Mononuclear cell (primary cell): ENCODE data around the gene TM4SF5. TPM values are rescaled to one million over a fixed set of nuclear protein-coding genes. Genes with fewer than 3 reads are reported as not detected.

Experiments
- H3K27me3 ChIP-seq: 2 replicates; pipeline ENCODE4 v1.6.0; 2011; ENCODE audit warnings: low read length, control low read depth; ENCODE audit not compliant: insufficient read depth
- H3K4me1 ChIP-seq: 2 replicates; pipeline ENCODE4 v1.5.1; 2011; ENCODE audit warnings: mild to moderate bottlenecking, low read length, control low read depth; ENCODE audit not compliant: insufficient read depth
- H3K4me3 ChIP-seq: 2 replicates; pipeline ENCODE4 v1.5.1; 2011; ENCODE audit warnings: mild to moderate bottlenecking, low read length, moderate library complexity
- H3K9me3 ChIP-seq: 2 replicates; pipeline ENCODE4 v1.5.1; 2011; ENCODE audit warnings: low read depth, mild to moderate bottlenecking, control low read depth, low read length
- total RNA-seq: library from RNA; depleted of rRNA; stranded (reverse); fragments of >200 nt; gene quantifications from one replicate; pipeline ENCODE4 v1.2.3, GENCODE V29; 2012

The TM4SF5 gene
- total RNA-seq, 1 donor = not detected

DNA sequence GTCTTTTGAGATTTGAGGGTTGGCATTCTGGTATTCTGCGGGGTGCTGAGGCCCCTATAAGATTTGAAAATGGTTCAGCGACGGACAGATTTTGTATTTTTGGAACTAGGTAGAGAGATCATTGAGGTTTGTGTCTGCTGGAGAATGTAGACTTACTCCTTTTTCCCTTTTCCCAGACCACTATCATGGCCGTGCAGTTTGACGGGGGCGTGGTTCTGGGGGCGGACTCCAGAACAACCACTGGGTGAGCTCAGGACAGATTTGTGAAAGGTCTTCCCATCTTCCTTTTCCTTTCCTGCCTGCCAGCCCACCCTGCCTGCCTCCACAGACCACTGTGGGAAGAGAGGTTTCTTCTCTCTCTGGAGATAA, 24.9 kb downstream of the TM4SF5 start:
- Histone ChIP-seq H3K9me3 (no peaks in the 10 kb centered on the region), H3K4me1 (peaks cover 9% of the 10 kb centered on the region), H3K4me3 (peak overlapping the region; percentile 71), H3K27me3 (peaks cover 6% of the 10 kb centered on the region)

DNA sequence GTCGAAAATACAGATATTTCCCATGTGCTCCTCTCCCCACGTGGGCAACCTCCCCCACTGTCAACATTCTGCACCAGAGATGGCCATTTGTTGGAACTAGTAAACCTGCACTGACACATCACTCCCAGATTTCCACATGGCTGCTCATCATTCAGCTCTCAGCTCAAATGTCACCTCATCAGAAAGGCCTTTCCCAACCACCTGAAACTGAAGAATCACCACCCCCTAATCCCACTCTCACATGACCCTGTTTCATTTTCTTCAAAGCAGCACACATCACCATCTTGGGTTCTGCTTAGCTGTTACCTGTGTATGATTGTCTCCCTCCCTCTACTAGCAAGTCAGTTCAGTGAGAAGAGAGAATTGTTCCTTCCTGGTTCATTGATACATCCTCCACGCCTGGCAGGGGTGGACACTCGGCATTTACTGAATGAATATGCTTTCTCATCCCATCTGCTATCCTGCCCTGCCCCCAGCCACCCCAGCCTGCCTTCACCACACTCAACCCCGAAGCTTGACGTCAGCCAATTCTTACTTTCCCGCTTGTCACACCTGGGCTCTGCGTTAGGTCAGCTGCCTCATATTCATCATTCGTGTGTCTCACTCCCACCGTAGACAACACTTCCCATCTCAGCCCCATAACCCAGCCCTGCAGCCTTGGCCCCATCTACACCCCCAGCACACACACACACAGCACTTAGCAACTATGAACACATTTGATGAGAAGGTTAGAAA, 28.9 kb downstream of the TM4SF5 start:
- no peaks in the 10 kb centered on the region for H3K9me3 ChIP-seq
- H3K27me3 ChIP-seq = no peaks in the 10 kb centered on the region
- H3K4me3 ChIP-seq = no peak overlapping the region
- peaks cover 9% of the 10 kb centered on the region for H3K4me1 ChIP-seq

DNA sequence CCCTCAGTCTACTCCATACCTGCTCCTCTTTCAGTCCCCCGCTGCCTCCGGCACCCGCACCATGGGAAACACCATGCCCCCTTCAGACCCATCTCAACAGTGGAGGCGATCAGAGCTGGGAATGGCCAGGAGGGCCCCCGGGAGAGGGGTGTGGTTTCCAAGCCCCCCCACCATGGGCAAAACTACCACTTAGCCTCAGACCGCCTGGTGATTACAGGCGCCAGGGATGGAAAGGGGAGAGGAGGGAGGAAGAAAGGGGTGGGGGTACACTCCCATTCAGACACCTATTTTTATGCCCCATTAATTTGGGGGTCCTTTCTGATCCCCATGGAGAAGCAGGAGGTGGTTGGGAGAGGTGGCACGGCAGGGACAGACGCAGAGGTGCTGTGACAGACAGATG, 30.5 kb downstream of the TM4SF5 start, which contains the start of gene C17orf114:
TSS of gene C17orf114 (minus strand) at position 101 of the 400 bp plus-strand sequence.
- Histone ChIP-seq H3K4me3 (no peak within 1 kb of the TSS), H3K27me3 (peaks cover 5% of the 10 kb centered on the region), H3K4me1 (peaks cover 5% of the 10 kb centered on the region), H3K9me3 (no peaks in the 10 kb centered on the region)

DNA sequence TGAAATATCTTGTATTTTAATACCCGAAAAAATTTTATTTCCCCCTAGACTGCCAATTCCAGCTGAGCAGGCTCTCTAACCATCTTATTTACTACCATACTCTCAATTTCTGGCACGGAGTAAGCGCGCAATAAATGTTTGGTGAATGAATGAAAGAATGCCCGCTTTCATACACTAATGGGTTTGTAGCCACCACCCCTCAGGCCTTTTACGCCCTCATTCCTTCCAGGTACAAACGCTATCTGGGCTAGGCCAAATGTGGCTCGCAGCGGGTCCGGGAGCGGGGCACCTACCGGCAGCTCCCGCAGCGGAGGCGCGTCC, 34.7 kb downstream of the TM4SF5 start:
- peaks cover 15% of the 10 kb centered on the region for H3K4me1 ChIP-seq
- H3K4me3 ChIP-seq = peak overlapping the region; percentile 55
- H3K27me3 ChIP-seq = peaks cover 5% of the 10 kb centered on the region
- no peaks in the 10 kb centered on the region for H3K9me3 ChIP-seq

DNA sequence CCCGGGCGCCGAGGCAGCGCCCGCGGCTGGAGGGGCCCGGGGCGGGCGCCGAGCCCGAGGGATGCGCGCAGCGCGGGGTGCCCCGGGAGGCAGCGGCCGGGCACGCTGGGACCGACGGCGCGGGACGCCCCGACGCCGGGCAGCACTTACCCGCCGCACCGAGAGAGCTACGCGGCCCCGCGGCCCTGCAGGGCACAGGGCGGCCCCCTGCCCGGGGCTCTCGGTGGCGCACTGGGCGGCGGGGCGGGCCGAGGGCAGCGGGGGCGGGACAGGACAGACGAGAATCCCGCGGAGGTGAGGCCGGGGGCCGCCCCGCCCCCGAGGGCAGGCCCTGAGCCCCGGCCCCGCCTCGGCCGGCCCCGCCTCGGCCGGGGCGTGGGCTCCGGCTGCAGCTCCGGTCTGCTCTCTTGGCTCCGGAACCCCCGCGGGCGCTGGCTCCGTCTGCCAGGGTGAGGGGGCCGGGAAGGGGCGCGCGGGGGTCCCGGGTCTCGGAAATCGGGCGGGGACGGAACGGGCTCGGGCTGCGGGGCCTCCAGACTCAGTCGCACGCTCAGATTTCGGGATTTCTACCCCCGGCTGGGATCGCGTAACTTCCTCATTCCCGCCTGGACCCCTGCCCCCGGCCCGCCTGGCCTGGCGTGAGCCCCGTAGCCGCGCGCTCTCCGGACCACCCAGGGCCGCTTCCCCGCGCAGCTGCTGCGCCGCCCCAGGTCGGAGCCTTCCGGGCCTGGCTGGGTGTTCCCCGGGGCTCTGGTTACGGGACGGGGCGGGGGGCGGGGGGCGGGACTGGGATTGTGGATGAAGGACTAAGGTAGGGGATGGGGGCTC, 35.3 kb downstream of the TM4SF5 start, which contains the start of gene PLD2:
TSS of gene PLD2 (plus strand) at position 376 of the 828 bp plus-strand sequence. CDS start 621 bp downstream, outside the sequence.
- H3K4me3 ChIP-seq = peak within 1 kb of the TSS; percentile 55
- H3K27me3 ChIP-seq = peaks cover 5% of the 10 kb centered on the region
- H3K9me3 ChIP-seq = no peaks in the 10 kb centered on the region
- H3K4me1 ChIP-seq = peaks cover 15% of the 10 kb centered on the region

DNA sequence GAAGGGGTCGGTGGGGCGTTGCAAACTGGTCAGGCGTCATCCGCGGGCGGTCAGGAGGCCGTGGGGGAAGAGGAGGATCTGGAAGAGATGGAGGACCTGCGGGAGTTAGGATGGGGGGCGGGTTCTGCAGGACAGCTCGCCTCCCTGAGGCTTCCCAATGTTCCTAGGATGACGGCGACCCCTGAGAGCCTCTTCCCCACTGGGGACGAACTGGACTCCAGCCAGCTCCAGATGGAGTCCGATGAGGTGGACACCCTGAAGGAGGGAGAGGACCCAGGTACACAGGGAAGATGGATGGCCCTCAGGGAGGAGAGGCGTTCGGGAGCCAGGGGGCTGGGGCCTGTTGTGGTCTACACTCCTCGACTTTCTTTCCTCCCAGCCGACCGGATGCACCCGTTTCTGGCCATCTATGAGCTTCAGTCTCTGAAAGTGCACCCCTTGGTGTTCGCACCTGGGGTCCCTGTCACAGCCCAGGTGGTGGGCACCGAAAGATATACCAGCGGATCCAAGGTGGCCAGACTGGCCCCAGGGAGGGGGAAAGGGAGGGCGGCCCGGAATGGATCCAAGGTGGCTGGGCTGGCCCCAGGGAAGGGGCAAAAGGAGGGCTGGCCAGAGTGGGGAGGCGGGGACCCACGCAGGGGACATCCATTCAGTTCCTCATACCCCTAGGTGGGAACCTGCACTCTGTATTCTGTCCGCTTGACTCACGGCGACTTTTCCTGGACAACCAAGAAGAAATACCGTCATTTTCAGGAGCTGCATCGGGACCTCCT, 36.1 kb downstream of the TM4SF5 start:
- peaks cover 15% of the 10 kb centered on the region for H3K4me1 ChIP-seq
- peaks cover 5% of the 10 kb centered on the region for H3K27me3 ChIP-seq
- no peak overlapping the region for H3K4me3 ChIP-seq
- no peaks in the 10 kb centered on the region for H3K9me3 ChIP-seq

DNA sequence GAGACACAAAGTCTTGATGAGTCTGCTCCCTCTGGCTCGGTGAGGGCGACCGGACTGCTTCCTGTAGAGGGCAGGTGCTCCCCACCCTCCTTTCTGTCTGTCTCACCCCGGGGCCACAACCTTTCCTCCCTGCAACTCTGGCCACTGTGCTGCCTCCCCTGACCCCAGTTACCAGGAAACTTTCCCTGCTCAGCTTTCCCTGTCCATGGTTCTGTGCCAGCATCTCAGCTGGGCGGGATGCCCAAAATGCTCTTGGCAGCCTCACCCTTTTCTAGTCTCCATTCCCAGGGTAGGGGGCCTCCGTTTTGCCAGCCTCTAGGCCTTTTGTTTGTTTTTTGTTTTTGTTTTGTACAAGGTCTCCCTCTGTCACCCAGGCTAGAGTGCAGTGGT, 36.7 kb downstream of the TM4SF5 start:
- H3K9me3 ChIP-seq = no peaks in the 10 kb centered on the region
- H3K27me3 ChIP-seq = peaks cover 5% of the 10 kb centered on the region
- peaks cover 15% of the 10 kb centered on the region for H3K4me1 ChIP-seq
- no peak overlapping the region for H3K4me3 ChIP-seq

DNA sequence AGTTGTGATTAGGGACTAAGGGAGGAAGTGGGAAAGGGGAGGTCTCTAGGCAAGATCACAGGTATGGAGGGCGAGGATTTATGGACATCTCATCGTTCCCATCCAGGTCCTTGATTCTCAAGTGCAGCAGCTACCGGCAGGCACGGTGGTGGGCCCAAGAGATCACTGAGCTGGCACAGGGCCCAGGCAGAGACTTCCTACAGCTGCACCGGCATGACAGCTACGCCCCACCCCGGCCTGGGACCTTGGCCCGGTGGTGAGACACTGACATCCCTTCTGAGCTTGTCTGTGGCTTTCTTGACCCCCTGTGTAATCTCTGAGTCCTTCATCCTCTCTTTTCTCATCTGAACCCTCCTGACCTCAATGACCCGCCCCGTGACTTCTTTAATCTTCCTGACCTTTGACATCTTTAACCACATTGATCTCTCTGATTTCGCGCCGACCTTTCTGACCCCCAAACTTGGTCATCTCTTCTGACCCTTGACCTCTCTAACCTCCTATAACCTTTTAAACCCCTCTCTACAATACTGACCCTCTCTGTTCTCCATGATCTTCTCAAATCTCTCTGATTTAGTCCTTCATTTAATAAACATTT, 39.1 kb downstream of the TM4SF5 start:
- Histone ChIP-seq H3K9me3 (no peaks in the 10 kb centered on the region), H3K4me1 (peaks cover 15% of the 10 kb centered on the region), H3K27me3 (peaks cover 5% of the 10 kb centered on the region), H3K4me3 (no peak overlapping the region)

DNA sequence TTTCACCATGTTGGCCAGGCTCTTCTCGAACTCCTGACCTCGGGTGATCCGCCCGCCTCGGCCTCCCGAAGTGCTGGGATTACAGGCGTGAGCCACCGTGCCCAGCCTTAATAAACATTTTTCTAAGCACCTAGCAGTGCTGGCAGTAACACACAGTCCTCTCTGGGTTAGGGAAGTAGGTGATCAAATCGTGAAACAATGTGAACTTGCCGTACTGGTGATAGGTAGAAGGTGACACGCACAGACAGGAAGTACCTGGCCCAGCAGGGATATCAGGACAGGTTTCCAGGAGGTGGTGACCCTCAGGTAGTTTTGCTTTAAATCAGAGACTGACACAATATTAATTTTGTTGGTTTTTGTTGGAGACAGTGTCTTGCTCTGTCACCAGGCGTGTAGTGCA, 39.8 kb downstream of the TM4SF5 start:
- peaks cover 12% of the 10 kb centered on the region for H3K4me1 ChIP-seq
- H3K9me3 ChIP-seq = no peaks in the 10 kb centered on the region
- H3K4me3 ChIP-seq = no peak overlapping the region
- H3K27me3 ChIP-seq = no peaks in the 10 kb centered on the region

DNA sequence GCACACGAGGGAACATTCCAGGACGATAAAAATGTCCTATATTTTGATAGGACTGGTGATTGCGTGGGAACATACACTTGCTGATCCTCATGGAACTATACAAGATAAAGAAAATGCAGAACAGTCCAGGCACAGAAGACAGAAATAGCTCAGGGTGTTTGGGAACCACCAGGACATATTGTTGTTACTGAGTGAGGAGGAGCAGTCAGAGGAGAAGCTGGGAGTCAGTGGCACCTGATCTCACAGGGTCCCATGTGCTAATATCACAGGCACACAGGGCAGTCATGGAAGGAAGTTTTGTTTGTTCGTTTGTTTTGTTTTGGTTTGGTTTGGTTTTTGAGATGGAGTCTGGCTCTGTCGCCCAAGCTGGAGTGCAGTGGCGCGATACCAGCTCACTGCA, 41.0 kb downstream of the TM4SF5 start:
- H3K9me3 ChIP-seq = no peaks in the 10 kb centered on the region
- peaks cover 7% of the 10 kb centered on the region for H3K4me1 ChIP-seq
- H3K27me3 ChIP-seq = no peaks in the 10 kb centered on the region
- H3K4me3 ChIP-seq = no peak overlapping the region

DNA sequence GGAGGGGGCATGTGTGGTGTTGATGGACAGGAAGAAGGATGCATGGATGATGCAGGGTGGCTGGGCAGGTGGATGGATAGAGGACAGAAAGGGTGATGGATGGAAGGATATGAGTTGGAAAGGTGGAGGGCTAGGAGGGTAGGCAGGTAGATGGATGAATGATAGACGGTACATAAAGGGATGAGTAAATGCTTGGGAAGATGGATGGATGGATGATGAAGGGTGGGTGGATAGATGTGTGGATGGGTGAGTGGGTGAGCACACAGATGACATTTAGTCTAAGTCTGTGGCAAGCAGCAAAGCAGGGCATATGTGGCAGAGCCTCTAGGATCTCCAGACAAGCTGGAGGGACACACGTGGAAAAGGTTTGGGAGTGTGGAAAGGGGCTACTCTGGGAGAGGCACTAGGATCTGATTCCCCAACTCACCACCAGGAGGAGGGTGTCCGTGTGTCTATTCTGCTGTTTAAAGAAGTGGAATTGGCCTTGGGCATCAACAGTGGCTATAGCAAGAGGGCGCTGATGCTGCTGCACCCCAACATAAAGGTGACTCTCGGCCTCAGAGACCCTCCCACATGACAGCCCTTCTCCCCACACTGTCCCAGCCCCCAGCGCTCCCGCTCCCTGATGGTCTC, 43.5 kb downstream of the TM4SF5 start:
- no peaks in the 10 kb centered on the region for H3K27me3 ChIP-seq
- no peaks in the 10 kb centered on the region for H3K9me3 ChIP-seq
- H3K4me3 ChIP-seq = no peak overlapping the region
- H3K4me1 ChIP-seq = no peaks in the 10 kb centered on the region

DNA sequence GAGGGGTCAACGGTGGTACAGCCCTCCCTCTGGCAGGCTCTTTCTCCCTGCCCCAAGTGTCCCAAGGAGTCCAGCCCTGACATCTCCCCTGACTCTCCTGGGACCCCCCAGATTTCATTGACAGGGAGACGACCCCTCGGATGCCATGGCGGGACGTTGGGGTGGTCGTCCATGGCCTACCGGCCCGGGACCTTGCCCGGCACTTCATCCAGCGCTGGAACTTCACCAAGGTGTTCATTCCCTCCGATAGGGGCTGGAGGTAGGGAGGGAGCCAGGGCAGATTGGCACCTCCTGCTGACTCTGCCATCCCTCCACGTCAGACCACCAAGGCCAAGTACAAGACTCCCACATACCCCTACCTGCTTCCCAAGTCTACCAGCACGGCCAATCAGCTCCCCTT, 45.1 kb downstream of the TM4SF5 start:
- H3K9me3 ChIP-seq = no peaks in the 10 kb centered on the region
- H3K4me3 ChIP-seq = no peak overlapping the region
- H3K27me3 ChIP-seq = no peaks in the 10 kb centered on the region
- H3K4me1 ChIP-seq = no peaks in the 10 kb centered on the region

DNA sequence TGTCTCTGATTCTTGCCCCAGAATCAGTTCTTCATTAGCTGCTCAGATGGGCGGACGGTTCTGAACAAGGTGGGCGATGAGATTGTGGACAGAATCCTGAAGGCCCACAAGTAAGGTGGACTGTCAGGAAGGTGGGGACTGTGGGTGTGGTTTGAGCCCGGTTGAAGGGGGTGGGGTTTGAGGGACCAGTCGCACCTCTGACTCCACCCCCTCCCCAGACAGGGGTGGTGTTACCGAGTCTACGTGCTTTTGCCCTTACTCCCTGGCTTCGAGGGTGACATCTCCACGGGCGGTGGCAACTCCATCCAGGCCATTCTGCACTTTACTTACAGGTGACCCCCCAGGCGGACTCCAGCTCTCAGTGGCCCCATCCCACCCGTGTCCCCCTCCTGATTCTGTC, 46.6 kb downstream of the TM4SF5 start:
- no peak overlapping the region for H3K4me3 ChIP-seq
- no peaks in the 10 kb centered on the region for H3K9me3 ChIP-seq
- no peaks in the 10 kb centered on the region for H3K27me3 ChIP-seq
- no peaks in the 10 kb centered on the region for H3K4me1 ChIP-seq

DNA sequence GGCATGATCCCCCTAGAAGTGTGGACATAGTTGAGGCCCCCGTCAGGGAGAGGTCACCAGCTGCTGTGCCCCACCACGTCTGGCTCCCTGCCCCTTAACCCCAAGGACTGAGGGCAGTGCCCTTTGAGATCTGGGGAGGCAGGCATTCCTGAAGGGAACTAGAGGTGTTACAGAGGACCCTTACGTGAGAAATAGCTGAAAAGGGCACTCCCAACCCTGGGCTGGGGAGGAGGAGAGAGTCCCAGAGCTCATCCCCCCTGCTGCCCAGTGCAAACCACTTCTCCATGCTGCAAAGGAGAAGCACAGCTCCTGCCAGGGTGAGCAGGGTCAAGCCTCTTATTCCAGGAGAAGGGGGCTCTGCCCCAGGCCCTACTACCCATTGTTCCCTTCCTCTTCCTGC, 51.1 kb downstream of the TM4SF5 start:
- Histone ChIP-seq H3K27me3 (no peaks in the 10 kb centered on the region), H3K9me3 (no peaks in the 10 kb centered on the region), H3K4me1 (no peaks in the 10 kb centered on the region), H3K4me3 (no peak overlapping the region)
